ENCODE data around the gene DENND1A.

The DENND1A gene

DNA sequence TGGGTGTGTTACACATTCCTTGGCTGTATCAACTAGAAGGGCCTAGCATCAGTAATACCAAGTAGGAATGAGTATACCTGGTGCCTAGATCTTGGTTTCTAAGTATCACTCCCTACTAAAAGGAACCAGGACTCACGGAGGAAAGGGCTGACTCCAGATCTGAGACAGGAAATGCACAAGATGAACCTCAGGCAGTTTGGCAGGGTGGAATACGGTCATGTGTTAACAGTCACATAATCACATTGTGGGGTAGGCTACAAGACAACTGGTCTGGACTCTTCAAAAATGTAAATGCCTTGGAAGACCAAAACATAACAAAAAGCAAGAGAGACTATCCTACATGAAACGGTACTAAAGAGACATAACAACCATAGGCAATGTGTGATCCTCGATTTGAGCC, 415.2 kb downstream of the DENND1A start:
- DNase-seq = no peak

DNA sequence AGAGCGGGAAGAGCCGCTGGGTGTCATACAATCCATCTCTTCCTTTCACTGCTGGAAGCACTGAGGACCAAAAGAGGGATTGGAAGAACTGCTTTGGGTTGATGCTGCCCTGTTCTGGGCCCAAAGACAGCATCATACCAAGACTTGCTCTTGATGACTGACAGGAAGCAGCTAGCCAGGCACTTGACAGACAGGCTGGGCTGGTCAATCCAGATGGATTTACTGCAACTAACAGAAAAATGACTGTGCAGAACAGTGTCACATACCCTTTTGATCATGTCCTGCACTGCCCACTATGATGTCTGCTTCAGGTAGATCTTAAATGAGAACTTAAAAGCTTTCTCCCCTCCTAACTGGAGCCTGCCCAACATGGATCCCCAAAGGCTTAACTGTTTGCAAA, 416.4 kb downstream of the DENND1A start:
- no peak for DNase-seq

DNA sequence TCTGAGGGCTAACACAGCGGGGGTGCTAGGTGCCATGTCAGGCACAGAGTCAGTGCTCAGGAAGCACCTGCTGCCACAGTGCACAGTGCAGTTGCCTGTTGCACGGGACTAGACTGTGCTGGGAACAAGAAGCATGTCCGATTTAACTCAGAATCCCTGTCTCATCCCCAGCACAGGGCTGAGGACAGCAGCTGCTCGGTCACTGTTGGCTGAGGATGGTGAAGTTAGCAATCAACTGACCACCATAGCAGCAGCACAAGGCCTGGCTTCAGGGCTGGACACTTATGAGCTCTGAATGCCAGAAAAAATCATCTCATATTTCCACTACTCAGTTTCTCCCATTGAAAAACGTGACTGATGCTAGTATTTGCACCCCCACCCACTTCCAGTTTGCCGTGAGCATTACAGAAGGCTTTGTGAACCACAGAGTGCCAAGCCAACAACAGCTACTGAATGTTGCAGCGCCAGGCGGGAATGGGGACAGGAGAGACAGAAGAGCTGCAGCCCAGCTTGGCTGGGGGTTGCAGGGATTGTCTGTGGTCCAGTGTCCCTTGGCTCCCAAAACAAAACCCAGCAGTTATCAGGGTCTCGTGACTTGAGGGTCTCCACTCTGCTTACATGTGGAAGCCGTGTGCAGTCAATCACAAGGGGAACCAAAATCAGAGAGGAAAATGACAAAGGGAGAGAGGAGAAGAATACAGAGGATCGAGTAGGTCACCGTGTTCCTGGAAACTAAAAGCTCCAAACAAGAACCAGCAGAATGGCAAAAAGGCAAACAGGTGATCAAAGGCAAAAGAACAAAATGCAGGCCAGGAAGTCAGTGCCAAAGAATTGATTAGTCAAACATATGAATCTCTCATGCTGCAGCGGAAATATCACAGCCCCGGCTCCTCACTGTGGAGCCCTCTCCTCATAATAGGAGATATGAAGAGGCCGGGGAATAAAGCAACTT, 418.3 kb downstream of the DENND1A start:
- no peak for DNase-seq

DNA sequence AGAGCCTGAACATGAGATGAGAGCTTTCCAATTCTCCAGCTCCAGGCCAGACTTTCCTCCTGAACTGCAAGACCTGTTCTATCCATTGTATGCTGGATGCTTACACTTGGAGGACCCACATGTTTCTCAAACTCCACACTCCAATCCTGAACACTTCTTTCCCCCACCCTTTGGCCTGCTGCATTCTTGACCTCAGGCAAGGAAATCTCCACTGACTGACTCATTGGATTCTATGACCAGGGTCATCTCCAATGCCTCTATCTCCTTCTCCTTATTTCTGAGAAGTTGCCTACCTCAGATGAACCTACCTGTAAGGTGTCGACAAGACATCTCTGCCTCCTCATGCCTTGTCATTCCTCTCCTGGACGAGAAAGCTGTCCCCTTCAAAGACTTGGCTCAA, 420.3 kb downstream of the DENND1A start:
- no peak for DNase-seq

DNA sequence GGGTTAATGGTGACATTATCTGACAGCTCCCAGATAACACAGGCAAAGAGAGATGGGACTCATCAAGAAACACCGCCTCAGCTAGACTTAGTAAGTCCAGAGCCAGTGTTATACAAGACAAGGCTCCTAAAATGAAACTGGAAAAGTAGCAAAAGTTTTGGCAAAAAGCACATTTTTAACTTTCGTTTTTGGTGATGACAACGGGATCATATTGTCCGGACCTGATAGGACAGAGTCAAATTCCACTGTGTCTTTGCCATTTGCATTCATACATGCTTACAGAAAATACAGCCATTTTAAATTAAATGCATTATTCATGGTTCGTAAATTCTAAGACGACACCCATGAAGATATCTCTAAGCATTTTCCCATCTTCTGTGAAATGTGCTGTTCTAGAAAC, 421.9 kb downstream of the DENND1A start:
- DNase-seq = no peak

DNA sequence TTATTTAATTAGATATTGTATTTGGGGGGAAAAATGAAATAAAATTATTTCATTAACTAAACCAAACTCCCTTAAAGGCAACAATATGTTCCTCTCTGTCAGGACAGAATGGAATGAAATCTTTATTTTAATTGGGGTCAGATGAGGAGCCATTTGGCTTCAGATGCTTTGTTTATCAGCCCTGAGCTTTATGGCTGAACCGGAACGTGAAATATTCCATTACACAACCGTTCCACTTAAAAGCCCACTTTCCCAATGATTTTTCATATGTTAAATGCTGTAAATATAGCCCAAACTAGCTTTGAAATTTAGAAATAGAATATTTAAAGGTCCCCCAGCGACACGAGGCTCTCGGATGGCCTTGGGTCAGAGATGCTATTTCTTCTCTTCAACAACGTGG, 424.4 kb downstream of the DENND1A start:
- no peak for DNase-seq

DNA sequence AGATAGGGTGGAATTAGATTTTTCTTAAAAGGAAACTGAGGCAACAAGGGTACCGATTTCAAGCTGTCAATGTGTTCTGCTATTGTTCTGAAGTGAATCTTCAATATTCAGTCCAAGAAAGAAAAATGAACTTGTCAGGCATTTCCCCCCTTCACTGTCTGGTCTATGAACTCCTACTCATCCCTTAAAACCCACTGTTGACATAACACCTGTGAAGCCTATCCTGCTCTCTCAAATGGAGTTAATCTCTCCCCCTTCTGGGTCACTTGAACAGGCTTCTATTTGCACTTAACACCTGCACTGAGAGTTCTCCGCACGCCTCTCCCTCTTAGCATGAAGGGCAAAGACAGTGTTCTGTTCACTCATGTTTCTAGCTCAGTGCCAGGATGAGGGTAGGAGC, 429.6 kb downstream of the DENND1A start:
- no peak for DNase-seq

DNA sequence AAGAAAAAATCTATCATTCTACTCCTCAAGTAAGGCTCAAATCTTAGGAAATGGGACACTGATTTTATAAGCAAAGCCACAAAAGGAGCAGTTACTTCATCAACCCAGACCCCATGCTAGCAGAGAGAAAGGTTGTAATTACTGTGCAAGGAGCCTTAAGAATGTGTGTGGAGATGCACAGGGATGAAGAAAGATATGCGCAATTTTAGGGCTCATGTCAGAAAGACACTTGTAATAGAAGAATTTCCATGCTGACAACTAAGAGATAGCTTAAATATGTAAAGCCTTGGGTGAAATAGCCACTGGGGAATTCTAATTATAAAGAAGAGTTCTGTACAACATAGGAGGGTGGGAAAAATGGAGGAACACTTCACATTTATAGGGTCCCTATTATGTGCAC, 432.1 kb downstream of the DENND1A start:
- DNase-seq = no peak

DNA sequence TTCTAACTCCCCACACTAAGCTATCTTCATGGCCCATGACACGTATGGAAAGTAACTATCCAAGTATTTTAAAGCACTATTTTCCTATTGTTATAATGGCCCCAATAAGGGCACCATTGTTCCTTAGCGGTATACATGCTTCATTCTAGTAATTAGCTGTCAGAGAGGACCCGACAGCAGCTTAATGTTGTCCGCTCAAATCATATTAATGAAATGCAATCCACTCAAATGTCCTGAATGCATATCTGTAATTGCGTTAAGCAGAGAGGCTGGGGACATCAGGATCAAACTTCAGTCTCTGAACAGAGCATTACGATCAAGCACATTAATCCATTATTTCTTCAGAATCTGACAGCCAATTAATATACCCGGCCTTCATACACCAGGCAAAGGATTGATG, 434.2 kb downstream of the DENND1A start:
- DNase-seq = no peak

DNA sequence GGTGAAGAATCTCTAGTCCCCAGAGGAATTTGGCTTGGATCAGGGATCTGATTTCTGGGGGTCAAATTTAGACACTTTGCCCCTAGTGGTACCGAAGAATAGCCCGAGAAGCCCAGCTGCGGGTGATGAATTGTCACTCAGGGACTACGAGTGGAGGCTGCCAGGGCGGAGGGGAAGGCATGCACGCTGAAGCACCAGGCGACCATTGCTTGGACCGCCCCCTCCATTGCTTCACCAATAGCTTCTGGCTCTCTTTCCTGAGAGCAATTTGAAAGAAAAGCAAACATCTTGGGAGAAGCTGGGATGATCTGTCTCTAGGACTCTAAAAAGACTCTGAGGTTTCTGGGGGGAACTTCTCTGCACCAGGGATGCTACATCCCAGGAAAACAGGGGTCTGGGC, 436.3 kb downstream of the DENND1A start:
- no peak for DNase-seq

DNA sequence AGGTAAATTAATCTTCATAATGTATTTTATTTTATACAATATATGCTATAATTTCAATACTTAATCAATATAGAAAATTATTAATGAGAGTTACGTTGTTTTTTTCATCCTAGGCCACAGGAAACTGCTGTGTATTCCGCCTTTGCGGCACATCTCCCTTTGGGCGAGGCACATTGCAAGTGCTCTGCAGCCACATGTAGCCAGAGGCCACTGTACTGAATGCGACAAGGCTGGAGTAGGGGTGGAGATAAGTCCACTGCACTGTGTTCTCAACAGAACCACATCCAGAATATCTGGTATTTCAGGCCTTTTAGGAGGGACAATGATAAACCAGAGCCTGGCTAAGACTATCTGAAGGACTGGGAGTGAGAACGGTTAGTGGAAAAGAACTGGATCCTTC, 439.2 kb downstream of the DENND1A start:
- no peak for DNase-seq

DNA sequence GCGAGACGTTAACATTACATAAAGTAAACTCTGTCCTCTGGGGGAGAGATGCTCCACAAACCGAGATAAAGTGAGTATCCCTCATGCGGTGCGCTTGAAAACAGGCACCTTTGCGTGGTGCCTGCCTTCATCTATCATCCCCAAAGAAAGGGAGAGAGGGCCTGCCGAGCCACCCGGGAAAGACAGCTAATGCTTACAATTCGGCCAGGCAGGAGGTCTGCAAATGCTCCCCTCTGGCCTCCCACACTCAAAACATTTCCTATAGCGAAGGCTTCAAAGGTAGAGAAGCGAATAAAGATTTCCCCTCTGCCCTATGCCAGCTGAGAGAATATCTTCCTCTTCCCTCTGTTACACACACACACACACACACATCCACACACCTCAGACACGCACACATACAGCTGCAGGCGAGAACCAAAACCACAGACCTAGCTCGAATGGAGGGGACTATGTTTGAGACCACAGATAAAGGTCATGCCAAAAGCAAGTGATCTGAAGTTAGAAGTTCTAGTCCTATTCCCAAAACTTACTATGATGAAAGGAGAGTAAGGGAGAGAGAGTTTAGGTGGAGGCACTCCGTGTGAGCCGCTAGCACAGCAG, 441.1 kb downstream of the DENND1A start:
- no peak for DNase-seq

DNA sequence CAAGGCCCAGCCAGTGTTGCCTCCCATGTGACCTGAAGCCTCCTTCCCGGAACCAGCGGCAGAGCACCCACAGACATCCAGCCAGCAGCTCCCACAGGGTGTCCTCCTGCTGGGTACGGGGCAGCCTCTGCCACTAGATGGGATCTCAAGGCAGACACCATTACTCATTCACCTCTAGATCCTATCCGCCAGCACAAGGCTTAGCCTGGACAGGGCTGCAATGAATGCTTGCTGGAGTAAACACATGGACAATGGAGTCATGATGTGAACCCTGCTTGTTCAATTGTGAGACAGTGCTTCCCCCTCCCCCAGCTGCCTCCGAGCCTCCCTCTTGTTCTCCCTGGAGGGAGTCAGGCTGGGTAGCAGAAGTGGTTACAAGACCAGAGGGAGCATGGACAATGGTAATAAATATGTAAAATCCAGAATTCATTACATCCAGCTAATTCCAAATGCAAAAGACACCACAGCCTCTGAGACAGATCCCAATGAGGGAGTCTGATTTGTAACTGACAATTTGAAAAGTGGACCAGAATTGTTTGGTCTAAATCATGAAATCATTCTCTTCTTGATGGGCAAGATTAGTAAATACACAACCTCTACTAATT, 441.9 kb downstream of the DENND1A start:
- no peak for DNase-seq

DNA sequence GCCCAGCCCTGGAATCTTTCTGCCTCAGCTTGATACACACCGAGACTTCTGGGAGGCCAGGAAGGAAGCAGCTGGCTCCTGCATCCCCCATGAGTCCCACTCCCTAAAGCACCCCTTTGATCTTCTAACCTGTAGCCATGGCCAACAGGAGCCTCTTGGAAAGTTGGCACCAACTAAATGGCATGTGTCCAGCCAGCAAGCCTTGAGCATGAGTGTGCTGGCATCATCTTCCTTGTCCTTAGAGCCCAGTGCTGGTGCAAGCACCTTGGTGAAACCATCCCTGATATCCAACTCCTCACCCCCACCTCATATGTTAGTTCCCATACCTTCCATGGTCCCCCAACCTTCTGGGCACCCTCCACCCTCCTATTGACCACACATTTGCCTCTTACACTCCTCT, 443.5 kb downstream of the DENND1A start:
- DNase-seq = no peak

DNA sequence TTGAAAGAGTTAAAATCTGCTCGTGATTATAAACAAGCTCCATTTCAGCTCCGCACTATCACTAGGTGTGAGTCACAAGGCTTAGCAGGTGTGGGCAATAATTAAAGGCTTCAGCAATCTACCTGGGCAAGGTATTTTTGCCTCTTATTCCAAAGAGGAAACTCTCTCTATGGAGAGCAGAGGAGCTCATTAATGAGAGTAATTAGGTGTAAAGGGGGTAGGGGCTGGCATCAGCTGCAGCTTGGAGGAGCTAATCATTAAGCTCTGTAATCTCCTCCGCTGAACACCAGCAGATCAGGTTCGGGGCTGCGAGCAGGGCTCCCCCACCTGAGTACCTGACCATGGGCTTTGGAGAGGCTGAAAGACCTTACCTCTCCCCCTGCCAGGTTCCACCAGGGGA, 444.7 kb downstream of the DENND1A start:
- DNase-seq = no peak

DNA sequence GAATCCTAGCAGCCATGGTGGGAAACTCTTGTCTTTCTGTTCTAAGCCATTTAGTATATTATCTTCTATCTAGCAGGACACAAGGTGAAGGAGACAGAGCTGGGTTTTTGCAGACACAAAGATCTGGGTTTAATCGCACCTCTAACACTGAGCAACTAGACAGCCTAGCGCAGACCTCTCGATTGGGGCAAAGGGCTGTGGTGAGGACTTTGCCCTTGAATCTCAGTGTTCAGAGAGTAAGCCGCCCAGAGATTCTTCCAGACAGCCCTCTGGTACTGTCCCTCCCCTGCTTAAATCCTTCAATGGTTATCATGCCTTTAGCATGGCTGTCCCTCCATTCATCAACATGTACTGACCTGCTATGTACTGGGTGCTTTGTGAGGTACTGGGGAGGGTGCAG, 445.8 kb downstream of the DENND1A start:
- DNase-seq = no peak

DNA sequence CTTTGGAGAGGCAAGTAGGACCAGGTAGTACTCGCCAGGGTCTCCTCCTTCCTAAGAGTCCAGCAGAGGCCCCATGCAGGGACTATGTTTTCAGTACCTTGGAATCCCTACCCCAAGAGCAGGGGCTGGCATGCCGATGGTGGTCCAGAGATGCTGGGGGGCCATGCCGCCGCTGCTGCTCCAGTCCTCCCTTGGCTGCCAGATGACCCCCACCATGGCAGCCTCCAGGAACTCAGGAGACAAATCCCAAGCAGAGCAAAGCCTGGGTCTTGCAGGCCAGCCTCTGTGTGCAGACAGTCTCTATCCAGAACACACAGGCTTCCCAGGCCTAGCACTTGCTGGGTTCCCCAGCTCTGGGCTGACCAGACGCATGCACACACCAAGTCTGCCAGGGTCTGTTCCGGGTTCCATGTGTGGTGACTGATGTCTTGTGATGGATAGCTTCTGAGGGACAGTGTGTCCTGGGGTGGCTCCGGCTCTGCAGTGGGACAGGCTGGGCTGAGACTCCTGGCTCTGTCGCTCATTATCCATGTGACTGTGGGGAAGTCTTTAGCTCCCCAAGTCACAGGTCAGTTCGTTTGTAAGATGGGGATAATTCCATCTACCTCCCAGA, 446.6 kb downstream of the DENND1A start:
- no peak for DNase-seq

DNA sequence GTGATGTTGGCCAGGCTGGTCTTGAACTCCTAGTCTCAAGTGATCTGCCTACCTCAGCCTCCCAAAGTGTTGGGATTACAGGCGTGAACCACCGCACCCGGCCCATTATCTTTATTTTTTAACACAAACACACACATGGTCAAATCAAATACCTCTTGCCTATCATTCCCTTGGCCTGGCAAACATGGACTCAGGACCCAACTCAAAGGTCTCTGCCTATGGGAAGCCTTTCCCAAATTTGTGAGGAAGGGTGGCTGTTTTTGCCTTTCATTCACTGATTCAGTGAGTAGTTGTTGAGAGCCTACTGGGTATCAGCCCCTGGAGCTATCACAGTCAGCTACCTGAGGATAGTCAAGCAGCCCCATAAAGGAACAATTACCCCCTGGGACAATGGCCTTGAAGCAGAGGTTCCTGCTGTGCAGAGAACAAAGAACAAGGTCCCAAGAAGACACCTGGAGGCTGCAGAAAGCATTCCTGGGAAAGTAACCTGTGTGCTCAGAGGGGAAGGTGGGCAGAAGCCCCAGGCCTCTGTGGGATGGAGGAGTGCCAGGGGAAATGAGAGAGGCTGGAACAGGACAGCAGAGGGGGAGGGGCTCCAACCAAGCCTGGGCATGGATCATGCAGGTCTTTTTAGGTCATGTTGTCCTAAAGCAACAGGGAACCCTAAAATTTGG, 447.5 kb downstream of the DENND1A start:
- no peak for DNase-seq

DNA sequence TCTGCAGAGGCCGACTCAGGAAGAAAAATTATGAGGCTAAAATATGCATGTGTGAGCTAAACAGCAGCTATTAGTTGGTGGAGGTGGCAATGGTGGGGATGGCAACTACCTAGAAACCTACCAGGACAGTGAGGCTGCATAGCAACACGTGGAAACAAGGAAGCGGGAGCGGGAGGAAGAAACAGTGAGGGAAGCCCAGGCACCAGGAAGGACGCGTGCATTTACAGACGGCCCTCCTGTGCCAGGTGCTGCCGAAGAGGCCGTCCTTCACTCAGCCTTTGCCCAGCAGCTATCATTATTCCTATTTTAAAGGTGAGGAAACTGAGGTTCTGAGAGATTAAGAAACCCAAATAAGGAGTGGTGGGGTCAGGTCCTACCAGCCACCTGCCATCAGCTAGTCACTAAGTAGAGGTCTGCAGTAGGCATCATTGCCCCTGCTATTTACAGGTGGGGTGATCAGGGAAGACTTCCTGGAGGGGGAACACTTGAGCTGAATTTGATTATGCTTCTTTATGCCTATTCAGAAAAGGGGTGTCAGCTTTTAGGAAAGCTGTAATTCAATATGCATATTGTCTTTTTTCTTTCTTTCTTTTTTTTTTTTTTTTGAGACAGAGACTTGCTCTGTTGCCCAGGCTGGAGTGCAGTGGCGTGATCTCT, 448.6 kb downstream of the DENND1A start:
- DNase-seq = no peak

DNA sequence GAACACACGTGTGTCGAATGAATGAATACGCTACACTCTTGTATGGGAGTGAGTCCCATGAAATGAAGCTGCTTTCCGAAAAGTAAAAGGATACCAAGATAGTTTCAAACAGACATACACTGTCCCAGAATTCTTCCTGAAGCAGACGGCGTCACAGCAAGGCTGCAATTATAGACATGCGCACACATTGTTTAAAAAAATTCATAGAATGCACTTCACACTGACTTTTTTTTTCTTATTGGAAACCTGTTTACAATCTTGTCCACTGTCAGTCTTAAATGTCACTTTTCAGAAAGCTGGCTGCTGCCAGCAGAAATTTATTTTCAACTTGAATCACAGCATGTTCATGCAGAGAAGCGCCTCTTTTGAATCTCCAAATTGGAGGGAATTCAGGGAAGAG, 449.1 kb downstream of the DENND1A start:
- DNase-seq = no peak

DNA sequence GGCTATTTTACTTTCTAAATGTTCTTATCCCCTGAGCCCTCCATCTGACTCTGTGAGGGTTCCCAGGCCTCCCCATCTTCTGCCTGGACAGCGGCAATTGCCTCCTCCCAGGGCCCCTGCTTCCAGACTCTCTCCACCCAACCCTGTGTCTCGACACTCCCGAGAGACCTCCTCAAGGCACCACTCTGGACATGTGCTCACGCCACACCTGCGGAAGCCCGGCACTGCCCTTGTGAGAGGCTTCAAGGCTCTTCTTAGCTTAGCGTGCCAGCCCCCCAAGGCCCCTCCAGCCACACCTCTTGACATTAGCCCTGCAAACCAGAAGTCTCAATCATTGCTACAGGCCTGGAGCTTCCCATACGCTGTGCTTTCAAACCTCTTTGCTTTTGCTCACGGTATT, 449.8 kb downstream of the DENND1A start:
- DNase-seq = no peak

DNA sequence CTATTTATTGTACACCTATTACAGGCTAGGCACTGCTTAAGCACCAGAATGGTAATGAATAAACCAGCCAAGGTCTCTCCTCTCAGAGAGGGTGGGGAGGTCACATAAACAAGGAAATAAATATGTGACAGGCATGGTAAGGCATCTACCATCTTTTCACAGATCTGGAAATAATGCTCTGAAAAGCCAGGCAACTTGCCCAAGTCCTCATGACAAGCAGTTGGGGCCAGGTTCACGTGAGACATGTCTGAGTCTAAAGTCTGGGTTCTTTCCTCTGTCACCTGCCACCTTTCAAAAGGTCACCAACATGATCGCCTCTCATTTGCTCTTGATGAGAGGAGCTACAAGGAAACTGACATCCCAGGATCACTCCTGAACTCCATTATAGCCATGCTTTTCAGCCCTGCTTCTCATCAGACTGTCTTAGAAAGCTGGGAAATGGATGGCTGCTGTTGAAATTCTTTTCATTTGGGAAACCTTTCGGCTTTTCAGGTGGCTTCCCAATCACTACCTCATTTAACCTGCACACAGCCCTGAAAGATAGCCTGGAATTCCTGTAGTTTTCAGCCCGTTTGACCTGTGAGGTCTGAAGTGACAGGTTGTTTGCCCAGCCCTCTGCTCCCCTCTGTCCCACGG, 450.8 kb downstream of the DENND1A start:
- DNase-seq = no peak

Data from KG1 (cell line).